ENCODE results near the gene TC2N.

DNA sequence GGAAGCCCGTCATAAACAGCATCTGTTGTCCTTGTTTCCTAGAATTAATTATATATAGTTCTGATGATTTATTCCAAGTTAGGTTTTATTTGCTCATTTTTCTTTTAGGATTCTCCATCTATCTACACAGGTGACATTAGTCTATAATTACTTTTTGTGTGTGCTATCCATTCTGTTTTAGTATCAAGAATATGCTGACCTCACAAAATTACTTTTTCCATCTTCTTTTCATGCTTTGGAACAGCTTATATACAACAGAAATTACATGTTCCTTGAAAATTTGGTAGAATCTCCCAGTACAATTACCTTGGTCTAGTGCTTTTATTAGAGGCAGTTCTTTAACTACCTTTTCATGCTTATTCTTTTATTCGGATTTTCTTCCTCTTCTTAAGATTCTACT lies 81.1 kb downstream of the TC2N start:
- TF ChIP-seq, protein P1, sequence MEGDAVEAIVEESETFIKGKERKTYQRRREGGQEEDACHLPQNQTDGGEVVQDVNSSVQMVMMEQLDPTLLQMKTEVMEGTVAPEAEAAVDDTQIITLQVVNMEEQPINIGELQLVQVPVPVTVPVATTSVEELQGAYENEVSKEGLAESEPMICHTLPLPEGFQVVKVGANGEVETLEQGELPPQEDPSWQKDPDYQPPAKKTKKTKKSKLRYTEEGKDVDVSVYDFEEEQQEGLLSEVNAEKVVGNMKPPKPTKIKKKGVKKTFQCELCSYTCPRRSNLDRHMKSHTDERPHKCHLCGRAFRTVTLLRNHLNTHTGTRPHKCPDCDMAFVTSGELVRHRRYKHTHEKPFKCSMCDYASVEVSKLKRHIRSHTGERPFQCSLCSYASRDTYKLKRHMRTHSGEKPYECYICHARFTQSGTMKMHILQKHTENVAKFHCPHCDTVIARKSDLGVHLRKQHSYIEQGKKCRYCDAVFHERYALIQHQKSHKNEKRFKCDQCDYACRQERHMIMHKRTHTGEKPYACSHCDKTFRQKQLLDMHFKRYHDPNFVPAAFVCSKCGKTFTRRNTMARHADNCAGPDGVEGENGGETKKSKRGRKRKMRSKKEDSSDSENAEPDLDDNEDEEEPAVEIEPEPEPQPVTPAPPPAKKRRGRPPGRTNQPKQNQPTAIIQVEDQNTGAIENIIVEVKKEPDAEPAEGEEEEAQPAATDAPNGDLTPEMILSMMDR (IDR thresholded peaks at IDR 0.05): no peak
- TF ChIP-seq EP300 (IDR thresholded peaks at IDR 0.05): no peak
- no peak for TF ChIP-seq POLR2A (IDR thresholded peaks at IDR 0.05)
